ENCODE results near the gene ZNRD2.

DNA sequence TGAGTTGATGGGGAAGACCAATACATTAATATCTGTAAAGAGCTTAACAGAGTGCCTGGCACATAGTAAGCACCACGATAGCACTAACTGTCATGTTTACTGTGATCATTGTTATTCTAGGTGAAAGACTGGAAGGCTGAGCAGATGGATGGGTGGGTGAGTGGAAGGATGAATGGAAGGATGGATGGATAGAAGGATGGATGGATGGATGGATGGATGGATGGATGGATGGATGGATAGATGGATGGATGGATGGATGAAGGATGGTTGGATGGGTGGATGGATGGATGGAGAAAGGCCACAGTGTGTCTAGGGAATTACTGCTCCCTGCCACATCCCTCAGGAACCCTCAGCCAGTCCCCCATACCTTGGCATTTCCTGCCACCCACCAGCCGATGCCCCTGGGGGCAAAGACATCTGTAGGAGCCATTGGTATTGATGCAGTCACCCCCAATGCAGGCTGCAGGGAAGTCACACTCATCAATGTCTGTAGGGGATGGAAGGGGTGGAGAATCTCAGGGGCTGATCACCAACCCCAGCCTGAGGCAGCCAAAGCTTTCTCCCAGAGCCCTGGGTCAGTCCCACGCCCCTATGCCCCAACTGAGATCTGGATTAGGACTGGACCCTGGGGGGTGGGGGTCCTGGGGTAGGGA lies 27.4 kb upstream of the ZNRD2 start:
- TF ChIP-seq CEBPB (IDR thresholded peaks at IDR 0.05; ENCODE audit: low read depth) (no peak), POLR2AphosphoS5 (IDR thresholded peaks at IDR 0.05; ENCODE audit: low read depth, low read length) (no peak), ZNF274 (IDR thresholded peaks at IDR 0.05; ENCODE audit: low read depth, low read length) (no peak), EZH2phosphoT487 (IDR thresholded peaks at IDR 0.05; ENCODE audit: borderline replicate concordance) (no peak), EZH2 (IDR thresholded peaks at IDR 0.05) (no peak), ZFX (IDR thresholded peaks at IDR 0.05) (no peak), POLR2A (IDR thresholded peaks at IDR 0.05; ENCODE audit: borderline replicate concordance, extremely low read depth, insufficient read depth, insufficient read length) (no peak)
- TF ChIP-seq, protein P1, sequence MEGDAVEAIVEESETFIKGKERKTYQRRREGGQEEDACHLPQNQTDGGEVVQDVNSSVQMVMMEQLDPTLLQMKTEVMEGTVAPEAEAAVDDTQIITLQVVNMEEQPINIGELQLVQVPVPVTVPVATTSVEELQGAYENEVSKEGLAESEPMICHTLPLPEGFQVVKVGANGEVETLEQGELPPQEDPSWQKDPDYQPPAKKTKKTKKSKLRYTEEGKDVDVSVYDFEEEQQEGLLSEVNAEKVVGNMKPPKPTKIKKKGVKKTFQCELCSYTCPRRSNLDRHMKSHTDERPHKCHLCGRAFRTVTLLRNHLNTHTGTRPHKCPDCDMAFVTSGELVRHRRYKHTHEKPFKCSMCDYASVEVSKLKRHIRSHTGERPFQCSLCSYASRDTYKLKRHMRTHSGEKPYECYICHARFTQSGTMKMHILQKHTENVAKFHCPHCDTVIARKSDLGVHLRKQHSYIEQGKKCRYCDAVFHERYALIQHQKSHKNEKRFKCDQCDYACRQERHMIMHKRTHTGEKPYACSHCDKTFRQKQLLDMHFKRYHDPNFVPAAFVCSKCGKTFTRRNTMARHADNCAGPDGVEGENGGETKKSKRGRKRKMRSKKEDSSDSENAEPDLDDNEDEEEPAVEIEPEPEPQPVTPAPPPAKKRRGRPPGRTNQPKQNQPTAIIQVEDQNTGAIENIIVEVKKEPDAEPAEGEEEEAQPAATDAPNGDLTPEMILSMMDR (IDR thresholded peaks at IDR 0.05 in 2 of 3, conservative IDR thresholded peaks at IDR 0.05 in 1 of 3; ENCODE audit: borderline replicate concordance in 1 of 3, insufficient read depth in 1 of 3, low read depth in 2 of 3, low read length in 2 of 3) = no peak
